WTC11 (cell line): ENCODE measurements around the gene KTI12. TPM values are rescaled to one million over a fixed set of nuclear protein-coding genes. Genes with fewer than 3 reads are reported as not detected.
A peak's percentile ranks its signal among the peaks of the same experiment; 100 is the strongest.

Source experiments
- ATAC-seq: fragments of 200-7000 bp; cut with Tn5 transposase; 2 replicates; pipeline ENCODE4 v1.10.0; 2021; ENCODE audit warnings: mild to moderate bottlenecking, moderate library complexity
- CTCF ChIA-PET: fragments of 300-600 bp; sonication (Branson Sonifier 250); formaldehyde crosslinking; loops from one replicate; lab custom pipeline; 2021; ENCODE audit warnings: antibody characterized with exemption; lab: Charles Lee
- POLR2A ChIA-PET: fragments of 350-600 bp; sonication (Branson Sonifier 250); formaldehyde crosslinking; loops from one replicate; lab custom pipeline; 2021; ENCODE audit warnings: antibody characterized with exemption; lab: Charles Lee
- DNase-seq: peaks from one replicate; pipeline ENCODE4 v3.0.0; 2021; ENCODE audit warnings: low spot score
- H3K27ac Mint-ChIP-seq: 2 replicates; pipeline ENCODE4 v1.8.0; 2021; ENCODE audit warnings: mixed read lengths
- H3K27me3 Mint-ChIP-seq: 2 replicates; pipeline ENCODE4 v1.8.0; 2021; ENCODE audit warnings: low read depth, mild to moderate bottlenecking, moderate library complexity, mixed read lengths
- H3K36me3 Mint-ChIP-seq: 2 replicates; pipeline ENCODE4 v1.8.0; 2021; ENCODE audit warnings: mixed read lengths
- H3K4me1 Mint-ChIP-seq: 2 replicates; pipeline ENCODE4 v1.8.0; 2022; ENCODE audit warnings: mixed read lengths
- H3K4me3 Mint-ChIP-seq: 2 replicates; pipeline ENCODE4 v1.8.0; 2021; ENCODE audit warnings: mild to moderate bottlenecking, moderate library complexity, mixed read lengths
- H3K9me3 Mint-ChIP-seq: 2 replicates; pipeline ENCODE4 v1.8.0; 2021; ENCODE audit warnings: mixed read lengths
- AFF4 ChIP-seq: sonication (generic); formaldehyde crosslinking; IDR thresholded peaks from 2 replicates; pipeline ENCODE4 v1.8.1; 2023; ENCODE audit warnings: mild to moderate bottlenecking, missing genetic modification reagents, borderline replicate concordance
- ATF1 ChIP-seq: sonication (generic); formaldehyde crosslinking; IDR thresholded peaks from 2 replicates; pipeline ENCODE4 v1.8.1; 2023; ENCODE audit warnings: mild to moderate bottlenecking, moderate library complexity, missing genetic modification reagents
- ATF2 ChIP-seq: sonication (generic); formaldehyde crosslinking; IDR thresholded peaks from 2 replicates; pipeline ENCODE4 v1.8.1; 2022; ENCODE audit warnings: low read depth, missing genetic modification reagents, borderline replicate concordance
- CREB1 ChIP-seq: sonication (generic); formaldehyde crosslinking; IDR thresholded peaks from 2 replicates; pipeline ENCODE4 v1.8.0; 2023; ENCODE audit warnings: mild to moderate bottlenecking, missing genetic modification reagents
- ERG ChIP-seq: fragments of 250-450 bp; sonication (Bioruptor Pico); IDR thresholded peaks from 2 replicates; pipeline ENCODE4 v1.8.0; 2021; ENCODE audit warnings: mild to moderate bottlenecking
- FOXP1 ChIP-seq: sonication (generic); formaldehyde crosslinking; IDR thresholded peaks from 2 replicates; pipeline ENCODE4 v1.8.0; 2022; ENCODE audit warnings: missing genetic modification reagents, mild to moderate bottlenecking, moderate library complexity, borderline replicate concordance
- FOXP4 ChIP-seq: sonication (generic); formaldehyde crosslinking; IDR thresholded peaks from 2 replicates; pipeline ENCODE4 v1.8.0; 2022; ENCODE audit warnings: mild to moderate bottlenecking, missing genetic modification reagents
- GRHL2 ChIP-seq: fragments of 250-450 bp; sonication (Bioruptor Pico); IDR thresholded peaks from 2 replicates; pipeline ENCODE4 v1.8.0; 2022; ENCODE audit warnings: mild to moderate bottlenecking, moderate library complexity; ENCODE audit not compliant: insufficient replicate concordance, severe bottlenecking
- MAX ChIP-seq: sonication (generic); formaldehyde crosslinking; IDR thresholded peaks from 2 replicates; pipeline ENCODE4 v1.8.0; 2022; ENCODE audit warnings: mild to moderate bottlenecking, missing genetic modification reagents
- MXD4 ChIP-seq: fragments of 250-450 bp; sonication (Bioruptor Pico); IDR thresholded peaks from 2 replicates; pipeline ENCODE4 v1.8.0; 2021; ENCODE audit warnings: mild to moderate bottlenecking, moderate library complexity, borderline replicate concordance
- NFE2L1 ChIP-seq: sonication (generic); formaldehyde crosslinking; IDR thresholded peaks from 2 replicates; pipeline ENCODE4 v1.8.1; 2023; ENCODE audit warnings: missing genetic modification reagents
- PREB ChIP-seq: sonication (generic); formaldehyde crosslinking; IDR thresholded peaks from 2 replicates; pipeline ENCODE4 v1.8.1; 2022; ENCODE audit warnings: mild to moderate bottlenecking, missing genetic modification reagents, moderate library complexity, borderline replicate concordance
- RORB ChIP-seq: fragments of 250-450 bp; sonication (Bioruptor Pico); IDR thresholded peaks from 2 replicates; pipeline ENCODE4 v1.9.0; 2021; ENCODE audit warnings: mild to moderate bottlenecking
- SP1 ChIP-seq: sonication (generic); formaldehyde crosslinking; conservative IDR thresholded peaks from 2 replicates; pipeline ENCODE4 v1.8.1; 2022; ENCODE audit warnings: missing genetic modification reagents
- USF1 ChIP-seq: sonication (generic); formaldehyde crosslinking; IDR thresholded peaks from 2 replicates; pipeline ENCODE4 v1.8.0; 2022; ENCODE audit warnings: mild to moderate bottlenecking, missing genetic modification reagents
- ZBTB21 ChIP-seq: sonication (generic); formaldehyde crosslinking; IDR thresholded peaks from 2 replicates; pipeline ENCODE4 v1.8.1; 2023; ENCODE audit warnings: mild to moderate bottlenecking, missing genetic modification reagents, borderline replicate concordance
- ZNF425 ChIP-seq: fragments of 250-450 bp; sonication (Bioruptor Pico); conservative IDR thresholded peaks from 2 replicates; pipeline ENCODE4 v1.9.0; 2021; ENCODE audit warnings: mild to moderate bottlenecking
- ZNF532 ChIP-seq: fragments of 250-450 bp; sonication (Bioruptor Pico); IDR thresholded peaks from 2 replicates; pipeline ENCODE4 v1.9.0; 2021; ENCODE audit warnings: mild to moderate bottlenecking, borderline replicate concordance
- total RNA-seq: library from RNA; stranded (reverse); gene quantifications from 3 replicates; pipeline ENCODE4 v1.2.3, GENCODE V29; 2021

KTI12 gene
- total RNA-seq, 1 experiment from 2014 or later, result 10.1 TPM

- TF ChIP-seq PREB, result no peak
- TF ChIP-seq ZNF425 (CRISPR knock-in tag), result no peak
- no peak for TF ChIP-seq ERG (CRISPR knock-in tag)
- TF ChIP-seq NFE2L1 (CRISPR knock-in tag), result no peak
- TF ChIP-seq, all 79 proteins: peak for 0
Measured at GRCh38 chr1:52034050-52034384, 407 bp upstream of the KTI12 start (continued).

- Mint-ChIP-seq H3K4me3 (peak overlapping the region; percentile 93), H3K27ac (no peak overlapping the region), H3K9me3 (no peaks in the 10 kb centered on the region), H3K36me3 (peaks cover 3% of the 10 kb centered on the region; the same call in 1 of the 2 replicates), H3K27me3 (no peaks in the 10 kb centered on the region), H3K4me1 (peaks cover 20% of the 10 kb centered on the region)
- CTCF ChIA-PET, result interaction anchor here (1.3 kb wide), 1 partner anchor 316 kb away, joined by 5 read pairs; no protein-coding TSS in a partner anchor
- POLR2A ChIA-PET, result interaction anchor here (0.6 to 1.7 kb wide), 2 partner anchors 22 to 294 kb away, joined by 3 to 11 read pairs; partner anchors contain the start of gene TXNDC12
- ATAC-seq (peak; percentile 59), DNase-seq (peak; percentile 36)
- TF ChIP-seq ZNF532 (CRISPR knock-in tag) (no peak), SP1 (no peak), RORB (no peak), AFF4 (CRISPR knock-in tag) (no peak), FOXP1 (CRISPR knock-in tag) (no peak), GRHL2 (CRISPR knock-in tag) (no peak), MAX (CRISPR knock-in tag) (peak; percentile 0; the same call in 1 of the 2 replicates), CREB1 (CRISPR knock-in tag) (no peak), ATF1 (0 out of 2 replicates have a peak, but pooled peaks have one; percentile 6), FOXP4 (CRISPR knock-in tag) (no peak), USF1 (CRISPR knock-in tag) (peak; percentile 30; the same call in 1 of the 2 replicates), ZBTB21 (CRISPR knock-in tag) (no peak), ATF2 (CRISPR knock-in tag) (no peak), MXD4 (CRISPR knock-in tag) (no peak)
Measured at GRCh38 chr1:52032785-52033131, 852 bp downstream of the KTI12 start.
